Panc1 (cell line): ENCODE measurements around the gene AGBL3. TPM values are rescaled to one million over a fixed set of nuclear protein-coding genes. Genes with fewer than 3 reads are reported as not detected.

Experiments used
- ATAC-seq: fragments of 200-7000 bp; cut with Tn5 transposase; 2 replicates; pipeline ENCODE4 v1.9.1; 2020; ENCODE audit warnings: mild to moderate bottlenecking, moderate library complexity
- BruUV-seq: library from RNA; stranded (reverse); fragments of 400-500 nt; replicated peaks from 2 replicates; lab custom pipeline; 2021; lab: Mats Ljungman, UMichigan
- CTCF ChIA-PET: fragments of 300-600 bp; sonication (Branson Sonifier 250); formaldehyde crosslinking; loops from one replicate; lab custom pipeline; 2022; ENCODE audit warnings: antibody characterized with exemption; lab: Charles Lee
- POLR2A ChIA-PET: fragments of 300-600 bp; sonication (Branson Sonifier 250); formaldehyde crosslinking; loops from one replicate; lab custom pipeline; 2022; ENCODE audit warnings: antibody characterized with exemption; lab: Charles Lee
- DNase-seq: peaks from one replicate; pipeline ENCODE4 v3.0.0-alpha.2; 2010; ENCODE audit warnings: low read depth, low spot score
- H3K27ac ChIP-seq: 2 replicates; pipeline ENCODE4 v1.5.1; 2011; ENCODE audit warnings: mild to moderate bottlenecking, low read length, inconsistent platforms
- H3K27me3 ChIP-seq: fragments of 200-500 bp; sonication (Bioruptor generic); 2 replicates; pipeline ENCODE4 v1.6.0; 2014; ENCODE audit warnings: low read length, inconsistent platforms; ENCODE audit not compliant: control insufficient read depth, insufficient read depth
- H3K36me3 ChIP-seq: fragments of 200-500 bp; sonication (Bioruptor generic); 2 replicates; pipeline ENCODE4 v1.5.1; 2014; ENCODE audit warnings: inconsistent platforms, mild to moderate bottlenecking, low read length, moderate library complexity; ENCODE audit not compliant: control insufficient read depth, insufficient read depth
- H3K4me1 ChIP-seq: 2 replicates; pipeline ENCODE4 v1.5.1; 2011; ENCODE audit warnings: inconsistent platforms, mild to moderate bottlenecking, low read length, moderate library complexity; ENCODE audit not compliant: control insufficient read depth, insufficient read depth
- H3K4me3 ChIP-seq, 2 experiments: 2 replicates each; pipeline ENCODE4 v1.5.1; 2011 to 2012; ENCODE audit warnings: low read depth in 2 of 2, low read length in 2 of 2, mild to moderate bottlenecking in 2 of 2, inconsistent platforms in 1 of 2, moderate library complexity in 1 of 2
- H3K9me3 ChIP-seq: fragments of 200-500 bp; sonication (Bioruptor generic); 2 replicates; pipeline ENCODE4 v1.5.1; 2014; ENCODE audit warnings: low read depth, mild to moderate bottlenecking, inconsistent platforms, low read length, moderate library complexity; ENCODE audit not compliant: control insufficient read depth, insufficient read depth
- POLR2AphosphoS5 ChIP-seq: IDR thresholded peaks from 2 replicates; pipeline ENCODE4 v1.6.1; 2012; ENCODE audit warnings: mild to moderate bottlenecking, low read depth, low read length, moderate library complexity
- SIN3A ChIP-seq: IDR thresholded peaks from 2 replicates; pipeline ENCODE4 v1.6.1; 2012; ENCODE audit warnings: low read depth, mild to moderate bottlenecking, low read length, moderate library complexity, borderline replicate concordance; ENCODE audit not compliant: insufficient read depth
- TCF7L2 ChIP-seq: IDR thresholded peaks from 2 replicates; pipeline ENCODE4 v1.6.1; 2011; ENCODE audit warnings: mild to moderate bottlenecking, low read depth, low read length, inconsistent platforms
- in situ Hi-C: cut with HindIII; loops from 2 replicates; pipeline ENCODE4 v1.10.0; 2016; ENCODE audit warnings: low sequenced_read_pairs, low pct_unique_long_range_greater_than_20kb
- intact Hi-C: fragments of 100-400 bp; cut with micrococcal nuclease; formaldehyde crosslinking; loops from one replicate; pipeline ENCODE4 v1.10.0; 2022; ENCODE audit not compliant: unreplicated experiment
- total RNA-seq: library from RNA; stranded (reverse); gene quantifications from one replicate; pipeline ENCODE4 v1.2.1, GENCODE V29; 2021; ENCODE audit not compliant: unreplicated experiment
- TF ChIP-seq, protein P1 (sequence below): fragments of 450-650 bp; IDR thresholded peaks from 2 replicates; pipeline ENCODE4 v1.5.1; 2017; ENCODE audit warnings: mild to moderate bottlenecking
- TF ChIP-seq, protein P2 (sequence below), 2 experiments: IDR thresholded peaks; 2 replicates each; pipeline ENCODE4 v1.6.1; 2011 to 2012; ENCODE audit warnings: low read depth in 2 of 2, control low read depth in 1 of 2, low read length in 1 of 2, mild to moderate bottlenecking in 1 of 2, moderate library complexity in 1 of 2; ENCODE audit not compliant: insufficient read depth in 1 of 2

AGBL3 gene
- total RNA-seq, 1 experiment from 2014 or later = 2.5 TPM

GRCh38 chr7:134938141-134938540 is 48.2 kb upstream of the AGBL3 start:
- in situ Hi-C loops = no loop called here
- Histone ChIP-seq H3K36me3 (no peaks in the 10 kb centered on the region), H3K9me3 (no peaks in the 10 kb centered on the region), H3K4me1 (no peaks in the 10 kb centered on the region), H3K27me3 (no peaks in the 10 kb centered on the region), H3K4me3 (no peak overlapping the region), H3K27ac (no peak overlapping the region)
- ChIA-PET CTCF (interaction anchor here (0.7 kb wide), 1 partner anchor 77 kb away, joined by 7 read pairs; no protein-coding TSS in a partner anchor), POLR2A (interaction anchor here (0.6 kb wide), 1 partner anchor 9 kb away, joined by 3 read pairs; no protein-coding TSS in a partner anchor)
- intact Hi-C loops = no loop called here
- no TSS peak for BruUV-seq
- DNase-seq (no peak), ATAC-seq (no peak)
- no peak for TF ChIP-seq TCF7L2
- TF ChIP-seq, protein P1, sequence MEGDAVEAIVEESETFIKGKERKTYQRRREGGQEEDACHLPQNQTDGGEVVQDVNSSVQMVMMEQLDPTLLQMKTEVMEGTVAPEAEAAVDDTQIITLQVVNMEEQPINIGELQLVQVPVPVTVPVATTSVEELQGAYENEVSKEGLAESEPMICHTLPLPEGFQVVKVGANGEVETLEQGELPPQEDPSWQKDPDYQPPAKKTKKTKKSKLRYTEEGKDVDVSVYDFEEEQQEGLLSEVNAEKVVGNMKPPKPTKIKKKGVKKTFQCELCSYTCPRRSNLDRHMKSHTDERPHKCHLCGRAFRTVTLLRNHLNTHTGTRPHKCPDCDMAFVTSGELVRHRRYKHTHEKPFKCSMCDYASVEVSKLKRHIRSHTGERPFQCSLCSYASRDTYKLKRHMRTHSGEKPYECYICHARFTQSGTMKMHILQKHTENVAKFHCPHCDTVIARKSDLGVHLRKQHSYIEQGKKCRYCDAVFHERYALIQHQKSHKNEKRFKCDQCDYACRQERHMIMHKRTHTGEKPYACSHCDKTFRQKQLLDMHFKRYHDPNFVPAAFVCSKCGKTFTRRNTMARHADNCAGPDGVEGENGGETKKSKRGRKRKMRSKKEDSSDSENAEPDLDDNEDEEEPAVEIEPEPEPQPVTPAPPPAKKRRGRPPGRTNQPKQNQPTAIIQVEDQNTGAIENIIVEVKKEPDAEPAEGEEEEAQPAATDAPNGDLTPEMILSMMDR = no peak
- no peak for TF ChIP-seq SIN3A
- TF ChIP-seq, protein P2, sequence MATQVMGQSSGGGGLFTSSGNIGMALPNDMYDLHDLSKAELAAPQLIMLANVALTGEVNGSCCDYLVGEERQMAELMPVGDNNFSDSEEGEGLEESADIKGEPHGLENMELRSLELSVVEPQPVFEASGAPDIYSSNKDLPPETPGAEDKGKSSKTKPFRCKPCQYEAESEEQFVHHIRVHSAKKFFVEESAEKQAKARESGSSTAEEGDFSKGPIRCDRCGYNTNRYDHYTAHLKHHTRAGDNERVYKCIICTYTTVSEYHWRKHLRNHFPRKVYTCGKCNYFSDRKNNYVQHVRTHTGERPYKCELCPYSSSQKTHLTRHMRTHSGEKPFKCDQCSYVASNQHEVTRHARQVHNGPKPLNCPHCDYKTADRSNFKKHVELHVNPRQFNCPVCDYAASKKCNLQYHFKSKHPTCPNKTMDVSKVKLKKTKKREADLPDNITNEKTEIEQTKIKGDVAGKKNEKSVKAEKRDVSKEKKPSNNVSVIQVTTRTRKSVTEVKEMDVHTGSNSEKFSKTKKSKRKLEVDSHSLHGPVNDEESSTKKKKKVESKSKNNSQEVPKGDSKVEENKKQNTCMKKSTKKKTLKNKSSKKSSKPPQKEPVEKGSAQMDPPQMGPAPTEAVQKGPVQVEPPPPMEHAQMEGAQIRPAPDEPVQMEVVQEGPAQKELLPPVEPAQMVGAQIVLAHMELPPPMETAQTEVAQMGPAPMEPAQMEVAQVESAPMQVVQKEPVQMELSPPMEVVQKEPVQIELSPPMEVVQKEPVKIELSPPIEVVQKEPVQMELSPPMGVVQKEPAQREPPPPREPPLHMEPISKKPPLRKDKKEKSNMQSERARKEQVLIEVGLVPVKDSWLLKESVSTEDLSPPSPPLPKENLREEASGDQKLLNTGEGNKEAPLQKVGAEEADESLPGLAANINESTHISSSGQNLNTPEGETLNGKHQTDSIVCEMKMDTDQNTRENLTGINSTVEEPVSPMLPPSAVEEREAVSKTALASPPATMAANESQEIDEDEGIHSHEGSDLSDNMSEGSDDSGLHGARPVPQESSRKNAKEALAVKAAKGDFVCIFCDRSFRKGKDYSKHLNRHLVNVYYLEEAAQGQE (IDR thresholded peaks at IDR 0.05; ENCODE audit: insufficient read depth in 1 of 2, low read depth in 2 of 2, low read length in 1 of 2) = no peak
- no peak for TF ChIP-seq POLR2AphosphoS5

GRCh38 chr7:134939136-134939535 is 47.2 kb upstream of the AGBL3 start:
- POLR2A ChIA-PET = no interaction called here
- Histone ChIP-seq H3K4me1 (no peaks in the 10 kb centered on the region), H3K9me3 (no peaks in the 10 kb centered on the region), H3K4me3 (no peak overlapping the region), H3K36me3 (no peaks in the 10 kb centered on the region), H3K27me3 (no peaks in the 10 kb centered on the region), H3K27ac (no peak overlapping the region)
- TF ChIP-seq SIN3A (no peak), POLR2AphosphoS5 (no peak)
- TF ChIP-seq, protein P2 (IDR thresholded peaks at IDR 0.05; ENCODE audit: insufficient read depth in 1 of 2, low read depth in 2 of 2, low read length in 1 of 2) = no peak
- CTCF ChIA-PET = no interaction called here
- in situ Hi-C loops = no loop called here
- intact Hi-C loops = no loop called here
- BruUV-seq = no TSS peak
- DNase-seq (no peak), ATAC-seq (no peak)
